Stimulated activated CD4-positive, alpha-beta T cell treated with anti-CD3 and anti-CD28 coated beads, Interleukin-2, amount 100 ng/mL, for 4 hours (primary cell): ENCODE results near the gene PRKN.

Source experiments
- DNase-seq: peaks from one replicate; pipeline ENCODE4 v3.0.0-alpha.2; 2020; ENCODE audit warnings: low read depth

Gene PRKN

DNA sequence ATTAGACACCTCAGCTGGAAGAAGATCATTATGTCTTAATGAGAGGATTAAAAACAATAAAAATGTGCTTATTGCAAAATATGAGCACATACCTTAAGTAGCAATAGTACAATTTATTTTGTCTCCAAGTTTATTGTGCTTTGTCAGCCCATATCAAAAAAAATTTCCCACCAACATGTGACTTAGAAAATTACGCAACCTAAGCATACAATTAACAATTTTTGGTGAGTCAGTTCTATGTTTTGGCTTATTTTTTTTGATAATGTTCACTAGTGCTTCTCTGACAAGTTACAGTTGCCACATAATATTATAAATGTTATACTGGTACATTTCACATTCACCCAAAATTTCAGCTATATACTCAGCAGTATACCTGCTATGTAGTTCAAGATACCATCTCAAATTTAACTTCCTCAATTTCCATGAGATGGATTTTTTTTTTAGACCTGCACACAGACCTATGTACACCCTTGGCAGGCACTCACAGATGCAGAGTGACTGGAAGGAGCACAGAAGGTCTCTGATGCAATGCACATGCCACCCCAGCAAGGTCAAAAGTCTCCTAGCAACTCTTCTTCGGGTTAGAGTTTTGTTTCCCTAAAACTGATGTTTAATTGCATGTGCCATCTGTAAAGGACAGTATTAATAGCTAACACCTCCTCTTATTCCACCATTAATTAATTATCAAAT, 112.4 kb downstream of the PRKN start:
- DNase-seq = no peak

DNA sequence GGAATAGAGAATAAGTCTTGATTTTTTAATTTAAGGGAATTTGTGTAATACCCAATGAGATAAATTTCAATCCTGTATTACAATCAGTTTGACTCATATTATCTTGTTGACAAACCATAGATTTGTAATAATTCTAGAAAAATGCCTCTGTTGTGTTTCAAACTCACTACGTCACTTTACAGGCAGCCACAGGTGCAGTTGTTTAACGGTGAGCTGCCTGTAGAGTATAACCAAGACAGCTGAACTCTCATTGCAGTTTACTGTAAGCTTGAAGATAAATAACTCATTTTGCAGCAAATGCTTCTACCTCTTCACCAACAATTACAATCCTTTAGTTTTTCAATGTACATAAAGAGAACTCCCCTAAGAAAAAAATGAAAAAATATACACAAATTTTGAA, 114.3 kb downstream of the PRKN start:
- no peak for DNase-seq

DNA sequence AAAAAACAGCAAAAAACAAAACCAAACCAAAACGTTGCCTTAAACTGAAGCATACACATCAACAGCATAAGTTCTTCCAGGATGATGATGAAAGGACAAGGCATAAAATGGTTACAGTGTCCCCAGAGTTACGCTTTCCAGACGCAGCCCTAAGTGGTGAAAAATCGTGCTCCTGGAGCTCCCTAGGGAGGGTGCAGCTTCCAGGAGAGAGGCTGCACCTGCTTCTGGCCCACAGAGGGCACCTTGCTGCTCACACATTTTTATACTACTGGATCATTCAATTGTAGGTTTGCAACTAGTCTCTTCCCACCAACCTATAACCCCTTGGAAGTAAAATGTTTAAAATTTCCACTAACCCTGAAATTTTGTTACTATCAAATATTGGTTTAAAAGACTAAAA, 115.0 kb downstream of the PRKN start:
- no peak for DNase-seq

DNA sequence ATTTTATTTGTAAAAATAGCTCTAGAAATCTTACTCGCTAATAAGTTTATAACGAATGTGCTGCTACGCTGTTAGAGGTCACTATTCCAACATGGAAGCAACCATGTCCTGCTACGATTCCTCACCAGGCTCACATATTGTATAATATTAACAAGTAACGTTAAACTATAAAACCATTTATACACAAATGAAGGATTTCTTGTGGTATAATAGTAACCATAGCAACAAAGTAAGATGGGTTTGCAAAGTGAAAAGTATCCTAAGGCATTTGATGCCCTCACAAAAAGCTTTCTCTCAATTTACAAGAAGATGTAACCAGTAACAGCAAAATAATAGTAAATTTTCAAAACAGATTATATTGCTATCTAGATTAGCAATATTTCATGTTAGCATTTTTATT, 117.2 kb downstream of the PRKN start:
- DNase-seq = no peak

DNA sequence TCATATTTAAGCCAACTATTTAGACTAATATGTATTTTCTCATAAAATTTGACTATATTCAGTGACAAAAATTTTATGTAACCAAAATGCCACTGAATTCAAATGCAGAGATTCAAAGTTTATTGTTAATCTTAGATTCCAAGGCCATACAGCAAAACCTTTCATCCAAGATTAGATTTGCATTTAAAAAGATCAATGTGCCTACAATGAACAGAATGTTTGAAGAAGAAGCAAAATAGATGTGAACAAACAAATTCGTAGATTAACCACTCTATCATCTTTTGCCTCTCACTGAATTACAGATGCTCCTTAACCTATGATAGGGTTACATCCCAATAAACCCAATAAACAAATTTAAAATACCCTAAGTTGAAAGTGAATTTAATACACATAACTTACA, 121.7 kb downstream of the PRKN start:
- no peak for DNase-seq

DNA sequence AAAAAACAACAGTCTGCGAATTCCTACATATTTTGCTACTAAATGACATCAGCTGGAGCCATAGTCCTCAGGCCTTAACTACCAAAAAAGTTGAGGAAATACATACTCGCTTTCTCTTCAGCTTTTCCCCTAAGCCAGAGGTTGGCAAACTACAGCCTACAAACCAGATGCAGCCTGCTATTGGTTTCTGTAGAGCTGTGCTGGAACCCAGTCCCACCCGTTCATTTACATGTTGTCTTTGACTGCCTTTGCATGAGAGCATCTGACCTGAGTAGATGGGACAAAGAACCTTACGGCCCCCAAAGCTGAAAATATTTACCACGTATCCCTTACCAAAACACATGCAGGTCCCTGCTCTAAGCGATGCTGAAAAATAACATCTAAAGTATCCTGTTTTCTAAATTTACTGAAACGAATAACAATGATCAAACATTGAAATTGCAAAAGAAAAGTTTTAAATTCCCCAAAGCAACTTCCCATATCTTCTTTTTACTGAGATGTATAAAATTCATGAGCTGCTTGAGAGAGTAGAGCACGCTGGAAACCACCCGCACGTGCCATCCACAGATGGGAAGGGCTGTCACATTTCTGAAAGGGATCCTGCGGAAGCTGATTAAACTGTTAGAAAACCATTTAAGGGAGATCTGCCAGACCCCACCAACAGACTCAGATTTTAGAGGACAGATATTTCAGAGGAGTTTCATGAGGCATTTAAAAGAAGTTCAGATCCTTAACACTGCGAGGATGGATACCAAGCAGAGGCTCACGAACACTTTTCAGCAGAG, 124.1 kb downstream of the PRKN start:
- DNase-seq = no peak

DNA sequence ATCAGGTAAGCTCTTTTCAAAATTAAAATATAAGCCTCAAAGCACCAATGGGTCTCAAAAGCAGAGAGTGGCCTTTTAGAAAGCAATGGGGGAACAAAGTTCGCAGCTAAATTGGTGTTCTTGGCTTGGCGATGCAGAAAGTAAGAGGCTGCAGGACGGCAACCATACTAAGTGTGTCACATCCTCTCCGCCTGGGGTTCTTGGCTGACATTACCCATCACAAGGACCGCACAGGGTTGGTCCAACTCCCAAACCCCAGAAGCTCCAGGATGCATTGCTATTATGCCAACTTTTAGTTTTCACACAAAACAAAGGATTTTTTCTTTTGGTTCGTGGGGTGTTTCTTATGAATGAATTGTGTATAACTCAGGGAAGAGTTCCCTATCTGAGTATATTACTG, 124.8 kb downstream of the PRKN start:
- no peak for DNase-seq

DNA sequence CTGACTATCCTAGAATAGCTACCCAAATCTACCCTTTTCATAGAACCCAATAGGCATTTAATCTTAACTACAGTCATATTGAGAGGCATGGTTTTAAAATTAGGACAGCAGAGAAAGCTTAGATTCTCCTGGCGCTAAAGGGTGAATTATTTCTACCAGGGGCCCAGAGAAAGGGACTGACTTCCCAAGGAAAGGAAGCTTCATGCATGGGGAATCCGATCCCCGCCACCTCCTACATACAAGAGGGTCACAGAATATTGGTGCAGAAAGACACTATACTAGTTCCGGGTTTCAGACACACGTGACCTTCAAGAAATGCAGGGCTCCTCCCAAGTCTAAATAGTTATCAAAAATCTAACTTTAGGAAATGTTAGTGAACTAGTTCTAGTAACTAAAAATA, 130.9 kb downstream of the PRKN start:
- no peak for DNase-seq

DNA sequence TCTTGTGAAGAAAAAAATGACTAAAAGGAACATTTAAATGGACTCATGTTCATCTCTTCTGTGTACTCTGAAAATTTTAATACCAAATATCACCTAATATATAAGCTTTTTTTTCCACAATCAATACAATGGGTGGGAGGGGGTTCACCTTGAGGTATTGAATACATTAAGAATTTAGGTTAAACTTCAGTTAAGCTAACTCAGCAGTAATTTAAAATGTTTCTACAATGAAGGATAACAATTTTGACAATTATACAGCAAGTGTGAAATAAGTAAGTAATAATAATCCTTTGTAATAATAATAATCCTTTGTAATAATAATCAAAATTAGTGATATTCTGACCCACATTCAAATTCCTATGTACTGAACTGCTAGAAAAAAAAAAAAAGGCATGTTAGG, 136.0 kb downstream of the PRKN start:
- DNase-seq = no peak

DNA sequence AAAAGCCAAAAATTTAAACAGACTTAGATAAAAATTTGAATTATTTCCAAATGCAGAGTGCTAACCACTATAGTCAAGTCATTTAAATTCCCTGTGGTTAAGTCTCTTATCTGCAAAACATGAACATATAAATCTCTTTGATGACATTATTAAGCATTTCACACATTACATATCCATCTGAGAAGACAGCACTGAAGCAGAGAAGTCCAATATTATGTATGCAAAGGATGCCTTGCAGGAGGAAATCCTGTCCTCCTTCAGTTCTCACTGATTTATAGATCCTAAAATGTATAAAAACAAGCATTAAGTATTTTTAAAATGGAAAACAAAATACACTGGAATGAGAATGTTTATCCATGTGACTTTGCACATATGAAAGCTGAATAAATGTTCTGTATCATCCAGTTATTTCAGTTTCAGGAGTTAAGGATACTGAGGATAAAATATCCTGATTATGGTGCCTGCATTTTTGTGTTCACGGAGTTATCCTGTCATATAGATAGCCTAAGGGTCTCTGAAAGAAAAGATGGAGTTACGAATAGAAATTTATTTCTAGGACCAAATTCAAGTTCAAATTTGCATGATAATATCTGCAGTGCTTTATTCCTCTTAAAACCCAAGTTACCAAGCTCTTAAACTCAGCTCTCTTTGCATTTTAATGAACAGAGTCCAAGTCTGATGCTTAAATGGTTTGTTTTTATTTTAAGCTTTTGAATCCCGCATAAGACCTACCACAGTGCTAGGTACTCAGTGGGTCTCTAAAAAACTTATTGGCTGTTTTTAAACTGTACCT, 145.4 kb downstream of the PRKN start:
- no peak for DNase-seq

DNA sequence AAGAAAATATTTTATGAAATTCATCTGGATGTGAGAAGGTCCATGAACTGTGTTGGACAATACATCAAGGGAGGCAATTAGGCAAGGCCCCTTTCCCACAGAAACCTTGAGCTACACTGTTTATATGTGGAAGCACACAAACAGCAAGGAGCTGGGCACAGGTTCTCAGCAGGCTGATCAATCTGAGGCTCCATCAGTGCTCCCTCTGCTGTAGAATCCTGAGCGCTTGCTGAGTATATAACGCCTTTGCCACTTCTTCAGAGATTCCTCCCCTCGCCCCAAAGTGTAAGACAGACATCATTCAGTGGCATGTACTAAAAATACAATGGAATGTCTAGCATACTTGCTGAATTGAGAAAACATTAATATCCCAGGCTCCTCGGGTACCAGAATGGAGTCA, 146.9 kb downstream of the PRKN start:
- no peak for DNase-seq

DNA sequence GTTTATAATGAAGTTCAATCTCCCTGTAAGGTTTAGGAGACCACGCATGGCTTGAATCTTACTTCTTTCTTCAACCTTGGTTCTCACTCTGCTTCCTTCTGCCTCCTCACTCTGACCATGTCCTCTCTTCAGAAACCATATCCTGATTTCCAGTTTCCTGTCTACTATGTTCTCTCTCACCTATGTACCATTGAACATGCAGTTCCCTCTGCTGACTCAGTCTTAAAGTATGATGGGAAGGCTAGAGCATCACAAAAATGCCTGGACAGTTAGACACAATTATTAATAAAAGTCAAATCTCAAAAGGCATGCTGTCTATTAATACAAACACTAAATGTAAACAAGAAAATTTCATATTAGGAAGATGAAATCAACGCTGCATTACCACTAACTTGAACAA, 151.6 kb downstream of the PRKN start:
- DNase-seq = no peak

DNA sequence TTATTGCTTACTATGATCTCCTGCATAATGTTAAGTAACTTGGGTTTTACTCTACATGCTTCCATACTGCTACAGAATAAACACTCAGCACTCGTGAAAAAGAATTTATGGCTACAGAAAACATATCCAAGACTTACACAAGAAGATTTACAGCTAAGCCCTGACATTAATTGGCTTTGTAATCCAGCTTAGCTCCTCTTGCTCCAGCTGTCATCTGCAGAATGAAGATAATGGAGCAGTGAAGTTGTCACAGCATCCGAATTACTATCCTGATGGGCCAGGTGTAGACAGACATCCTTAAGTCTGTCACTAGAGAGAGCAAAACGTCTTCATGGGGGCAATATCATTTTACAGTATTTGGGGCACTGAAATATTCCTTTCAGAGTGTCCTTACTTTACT, 155.3 kb downstream of the PRKN start:
- DNase-seq = no peak

DNA sequence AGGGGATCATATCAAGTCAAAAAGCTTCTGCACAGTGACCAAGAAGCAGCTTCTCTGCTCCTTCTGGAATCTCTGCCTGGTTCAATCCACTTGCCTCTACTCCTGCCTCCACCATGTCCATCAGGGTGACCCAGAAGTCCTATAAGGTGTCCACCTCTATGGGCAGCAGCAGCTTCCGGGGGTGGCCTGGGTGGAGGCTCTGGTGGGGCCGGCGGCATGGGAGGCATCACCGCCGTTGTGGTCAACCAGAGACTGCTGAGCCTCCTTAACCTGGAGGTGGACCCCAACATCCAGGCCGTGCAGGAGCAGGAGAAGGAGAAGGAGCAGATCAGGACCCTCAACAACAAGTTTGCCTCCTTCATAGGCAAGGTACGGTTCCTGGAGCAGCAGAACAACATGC, 159.3 kb downstream of the PRKN start:
- no peak for DNase-seq

DNA sequence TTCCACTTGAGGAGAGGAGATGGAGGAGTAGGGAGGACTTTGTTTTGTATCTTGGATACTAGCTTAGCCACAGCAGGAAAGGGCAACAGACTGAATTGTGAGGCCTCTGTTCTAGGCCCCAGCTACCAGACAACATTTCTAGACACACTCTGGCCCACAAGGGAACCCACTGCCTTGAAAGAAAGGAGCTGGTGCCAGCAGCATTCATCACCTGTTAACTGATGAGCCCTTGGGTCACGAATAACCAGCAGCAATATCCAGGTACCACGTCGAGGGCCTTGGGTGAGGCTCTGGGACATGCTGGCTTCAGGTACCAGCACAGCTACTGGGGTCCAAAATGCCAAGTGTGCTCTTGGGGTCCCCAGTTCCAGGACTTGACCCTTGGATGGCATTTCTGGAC, 165.5 kb downstream of the PRKN start:
- no peak for DNase-seq

DNA sequence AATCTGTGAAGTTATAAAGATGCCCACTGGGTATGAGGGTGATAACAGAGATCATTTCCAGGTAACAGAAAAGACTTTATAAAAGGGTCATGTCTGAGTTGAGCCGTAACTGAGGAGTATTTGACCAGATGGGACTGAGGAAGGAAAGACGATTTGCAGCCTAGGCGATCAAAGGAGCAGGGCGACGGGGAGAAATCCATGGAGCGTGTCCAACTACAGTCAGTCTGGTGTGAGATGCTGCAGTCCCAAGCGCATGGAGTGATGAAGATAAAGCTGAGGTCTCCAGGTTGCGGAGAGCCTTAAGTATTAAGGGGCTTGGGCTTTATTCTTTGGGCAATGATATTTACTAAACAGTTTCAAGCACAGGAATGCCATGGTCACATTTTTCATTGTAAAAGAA, 166.7 kb downstream of the PRKN start:
- no peak for DNase-seq

DNA sequence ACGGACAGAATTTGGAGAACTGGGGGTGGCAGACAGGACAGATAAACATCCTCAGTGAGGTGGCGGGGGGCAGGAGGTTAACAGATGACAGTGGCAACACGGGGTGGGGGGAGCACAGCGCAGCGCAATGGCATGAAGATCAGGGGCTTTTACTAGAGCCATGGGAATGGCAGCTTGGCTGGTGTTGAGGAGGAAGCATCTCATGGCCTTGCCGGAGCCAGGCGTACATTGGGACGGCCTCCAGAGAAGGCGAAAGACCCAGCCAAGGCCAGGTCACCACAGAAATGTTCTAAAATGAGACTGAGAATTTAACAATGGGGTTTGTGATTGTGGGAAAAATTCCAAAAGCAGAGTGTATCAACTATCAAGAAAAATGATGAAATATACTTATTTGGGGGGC, 173.0 kb downstream of the PRKN start:
- no peak for DNase-seq

DNA sequence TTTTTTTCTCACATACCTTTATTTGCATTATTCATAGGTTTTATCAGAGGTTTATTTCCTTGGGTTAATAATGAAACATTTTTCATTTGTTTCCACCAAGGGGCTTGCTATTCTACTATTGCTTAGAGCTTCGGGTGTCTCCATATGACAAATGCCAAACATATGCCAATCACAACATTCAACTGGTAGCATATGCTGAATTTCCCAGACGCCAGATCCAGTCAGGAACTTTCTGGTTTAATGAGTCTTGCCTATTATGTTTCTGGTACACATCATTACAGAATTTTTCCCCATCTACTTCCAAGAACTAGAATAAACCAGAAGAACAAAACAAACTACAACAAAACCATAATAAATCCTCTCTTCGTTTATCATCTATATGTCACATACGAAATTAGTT, 180.7 kb downstream of the PRKN start:
- no peak for DNase-seq

DNA sequence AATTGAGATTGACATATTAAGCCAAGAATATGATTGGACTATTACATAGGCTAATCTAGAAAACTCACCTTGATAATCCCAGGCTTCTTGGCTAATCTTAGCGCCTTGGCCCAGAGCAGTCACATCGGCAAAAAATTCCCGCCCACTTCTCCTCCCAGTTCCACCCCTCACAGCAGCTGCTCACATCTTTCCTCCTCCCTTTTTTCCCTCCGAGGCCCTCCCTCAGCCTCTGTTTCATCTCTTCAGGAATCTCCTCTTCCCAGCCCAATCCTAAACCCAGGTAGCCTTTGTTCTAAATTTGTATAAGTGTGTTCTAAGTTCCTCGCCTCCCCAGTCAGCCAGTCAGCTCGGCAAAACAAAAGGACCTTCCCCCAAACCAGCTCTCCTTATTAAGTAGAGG, 184.3 kb downstream of the PRKN start:
- DNase-seq = no peak

DNA sequence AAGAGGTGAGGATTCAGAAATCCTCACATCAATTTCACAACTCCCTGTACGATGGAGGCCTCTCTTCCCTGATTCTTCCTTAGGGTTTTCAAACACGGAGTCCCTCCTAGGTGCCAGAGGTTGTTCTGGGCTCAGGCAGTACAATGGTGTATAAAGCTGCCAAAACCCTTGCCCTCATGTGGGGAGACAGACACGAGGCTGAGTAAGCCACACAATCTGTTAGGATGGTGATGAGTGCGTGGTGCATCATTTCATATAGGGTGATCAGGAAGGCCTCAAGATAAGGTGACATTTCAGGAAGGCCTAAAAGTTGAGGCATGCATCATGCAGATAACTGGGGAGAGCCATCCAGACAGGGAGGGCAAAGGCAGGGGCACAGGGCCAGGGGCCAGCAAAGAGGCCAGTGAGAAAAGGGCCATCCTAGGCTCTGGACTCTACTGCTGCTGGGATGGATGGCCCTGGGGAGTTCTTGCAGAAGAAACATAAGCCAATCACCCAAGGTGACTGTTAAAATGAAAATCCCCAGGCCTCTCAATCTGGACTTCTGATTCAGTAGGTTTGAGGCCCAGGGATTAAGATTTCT, 186.5 kb downstream of the PRKN start:
- DNase-seq = no peak

DNA sequence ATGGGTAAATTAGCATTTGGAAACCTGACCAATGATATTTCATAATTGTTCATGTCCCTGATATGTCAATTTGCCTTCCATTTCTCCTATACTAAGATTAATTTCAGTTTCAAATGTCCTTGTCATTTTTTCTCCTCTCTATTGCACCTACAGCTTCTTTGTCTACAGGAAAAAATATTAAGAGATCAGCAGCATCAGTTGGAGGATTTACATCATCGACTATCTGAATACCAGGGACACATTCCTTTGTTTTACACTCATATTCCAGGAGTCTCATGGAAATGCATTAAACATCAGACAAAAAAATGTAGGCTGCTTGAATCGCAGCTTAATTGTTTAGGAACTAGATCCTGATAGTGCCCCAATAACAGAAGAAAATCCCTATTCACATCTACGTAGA, 188.2 kb downstream of the PRKN start:
- DNase-seq = no peak

DNA sequence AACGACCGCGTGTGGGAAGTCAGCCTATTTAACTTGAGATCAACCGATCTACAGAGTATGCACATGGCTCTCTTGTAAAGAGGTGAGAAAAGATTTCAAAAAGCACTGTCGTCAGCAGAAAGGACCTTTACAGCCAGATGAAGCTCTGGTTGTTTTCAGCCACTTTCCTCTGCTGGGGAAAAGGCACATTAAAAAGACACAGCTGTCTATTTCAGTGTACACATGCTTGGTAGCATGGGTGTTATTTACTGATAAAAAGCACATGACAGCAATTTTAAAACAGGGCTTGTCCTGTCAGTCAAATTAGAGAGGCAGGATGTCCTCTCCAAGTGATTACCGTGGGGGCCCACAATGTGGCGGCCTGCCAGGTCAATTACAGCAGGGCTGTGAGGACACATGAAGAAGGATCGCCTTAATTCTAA, 188.9 kb downstream of the PRKN start:
- DNase-seq = no peak

DNA sequence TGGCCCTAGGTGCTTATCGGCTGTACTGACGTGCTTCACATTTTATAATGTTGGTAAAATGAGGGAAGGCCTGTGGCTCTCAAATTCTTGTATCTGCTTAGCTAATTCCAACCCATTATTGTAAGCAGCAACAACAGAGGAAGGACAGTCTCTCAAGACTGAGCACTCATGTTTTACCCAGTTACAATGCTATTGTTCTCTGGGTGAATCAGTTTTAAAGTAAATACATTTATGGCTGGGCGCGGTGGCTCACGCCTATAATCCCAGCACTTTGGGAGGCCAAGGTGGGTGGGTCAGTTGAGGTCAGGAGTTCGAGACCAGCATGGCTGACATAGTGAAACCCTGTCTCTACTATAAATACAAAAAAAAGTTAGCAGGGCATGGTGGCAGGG, 194.6 kb downstream of the PRKN start:
- no peak for DNase-seq
